AG04450 (cell line): Measurements from ENCODE around the gene CCDC50. TPM values are rescaled to one million over a fixed set of nuclear protein-coding genes. Genes with fewer than 3 reads are reported as not detected.

ENCODE experiments used
- CTCF ChIA-PET: fragments of 300-600, 350-600 bp; formaldehyde crosslinking; extraction: SDS; loops from one replicate; lab custom pipeline; 2022; ENCODE audit warnings: antibody characterized with exemption, inconsistent platforms; lab: Charles Lee
- POLR2A ChIA-PET: fragments of 350-600 bp; formaldehyde crosslinking; extraction: SDS; loops from one replicate; lab custom pipeline; 2021; ENCODE audit warnings: antibody characterized with exemption, inconsistent platforms; lab: Yijun Ruan, JAX
- DNase-seq: peaks from one replicate; pipeline ENCODE4 v3.0.0-alpha.2; 2011; ENCODE audit warnings: low read depth, low spot score
- H3K27ac ChIP-seq: one replicate; pipeline ENCODE4 v1.5.1; 2012; ENCODE audit warnings: low read depth, low read length, control low read depth
- H3K27me3 ChIP-seq: one replicate; pipeline ENCODE4 v1.6.0; 2012; ENCODE audit warnings: low read length; ENCODE audit not compliant: control insufficient read depth, insufficient read depth
- H3K4me3 ChIP-seq: 2 replicates; pipeline ENCODE4 v1.5.1; 2011; ENCODE audit warnings: mild to moderate bottlenecking, low read depth, low read length, control low read depth
- H3K9me3 ChIP-seq: 2 replicates; pipeline ENCODE4 v1.5.1; 2012; ENCODE audit warnings: low read length; ENCODE audit not compliant: control insufficient read depth, insufficient read depth
- CTCF ChIP-seq: IDR thresholded peaks from 2 replicates; pipeline ENCODE4 v1.5.1; 2011; ENCODE audit warnings: low read depth, low read length, control low read depth, inconsistent platforms
- polyA plus RNA-seq: library from polyadenylated mRNA; depleted of rRNA; stranded (reverse); fragments of >200 nt; gene quantifications from 2 replicates; pipeline ENCODE4 v1.2.3, GENCODE V29; 2011

Gene CCDC50
- polyA plus RNA-seq, 1 experiment, result 75.6 TPM

DNA sequence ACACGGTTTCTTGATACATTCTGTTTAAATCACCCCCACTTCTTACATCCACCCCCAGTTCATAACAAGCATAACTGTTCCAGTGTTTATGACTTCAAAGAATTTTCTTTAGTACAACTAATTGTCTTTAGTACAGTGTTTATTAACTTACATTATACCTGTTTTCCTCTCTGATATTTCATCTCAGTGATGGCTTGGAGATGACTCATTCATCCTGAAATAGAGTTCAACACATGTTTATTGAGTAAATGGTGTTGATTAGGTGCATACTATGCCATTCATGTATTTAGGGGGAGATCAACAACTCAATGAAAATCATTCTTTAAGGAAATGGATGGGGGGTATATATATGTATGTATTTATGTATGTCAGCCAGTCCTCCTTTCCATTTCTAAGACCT lies 22.8 kb downstream of the CCDC50 start:
- Histone ChIP-seq H3K4me3 (no peak overlapping the region), H3K27ac (no peak overlapping the region), H3K27me3 (no peaks in the 10 kb centered on the region), H3K9me3 (no peaks in the 10 kb centered on the region)
- ChIA-PET POLR2A (no interaction called here), CTCF (no interaction called here)
- TF ChIP-seq CTCF, result no peak
- DNase-seq, result no peak

GRCh38 chr3:191353022-191353777 lies 24.0 kb downstream of the CCDC50 start:
- CTCF ChIA-PET, result interaction anchor here (0.6 to 0.9 kb wide), 2 partner anchors 14 to 107 kb away, joined by 3 to 5 read pairs; no protein-coding TSS in a partner anchor
- no peak for TF ChIP-seq CTCF
- no peaks in the 10 kb centered on the region for H3K27me3 ChIP-seq
- no peak overlapping the region for H3K27ac ChIP-seq
- POLR2A ChIA-PET, result no interaction called here
- no peak for DNase-seq
- H3K4me3 ChIP-seq, result no peak overlapping the region
- no peaks in the 10 kb centered on the region for H3K9me3 ChIP-seq

DNA sequence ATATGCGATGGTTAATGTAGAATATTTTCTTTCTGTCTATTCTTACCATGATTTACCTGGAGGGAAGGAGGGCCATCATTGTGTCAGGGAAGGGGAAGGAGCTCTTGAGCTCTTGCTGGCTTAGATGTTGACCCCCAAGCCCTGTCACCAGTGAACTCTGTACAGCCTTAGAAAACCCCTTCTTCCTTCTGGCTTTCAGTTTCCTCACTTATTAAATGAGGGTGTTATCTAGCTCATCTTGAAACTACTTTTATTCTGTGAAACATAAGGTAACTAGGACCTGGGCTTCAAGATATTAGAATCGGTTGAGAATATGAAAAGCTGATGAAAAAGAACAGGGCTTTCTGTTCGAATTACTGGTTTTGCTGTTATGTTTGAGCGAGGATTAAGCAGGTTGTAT lies 26.2 kb downstream of the CCDC50 start:
- no peak for TF ChIP-seq CTCF
- Histone ChIP-seq H3K27me3 (no peaks in the 10 kb centered on the region), H3K9me3 (no peaks in the 10 kb centered on the region), H3K4me3 (no peak overlapping the region), H3K27ac (no peak overlapping the region)
- CTCF ChIA-PET, result interaction anchor here (1.0 to 1.3 kb wide), 3 partner anchors 11 to 111 kb away, joined by 3 to 5 read pairs (median 3); no protein-coding TSS in a partner anchor
- POLR2A ChIA-PET, result no interaction called here
- DNase-seq, result no peak

GRCh38 chr3:191356631-191357439 lies 27.6 kb downstream of the CCDC50 start:
- ChIA-PET CTCF (no interaction called here), POLR2A (no interaction called here)
- no peak for TF ChIP-seq CTCF
- no peak for DNase-seq
- Histone ChIP-seq H3K27ac (no peak overlapping the region), H3K27me3 (no peaks in the 10 kb centered on the region), H3K9me3 (no peaks in the 10 kb centered on the region), H3K4me3 (no peak overlapping the region)

GRCh38 chr3:191357909-191358308 lies 28.7 kb downstream of the CCDC50 start:
- ChIA-PET POLR2A (no interaction called here), CTCF (interaction anchor here (1.4 kb wide), 1 partner anchor 25 kb away, joined by 3 read pairs; no protein-coding TSS in a partner anchor)
- H3K27ac ChIP-seq, result no peak overlapping the region

More at GRCh38 chr3:191357909-191358308, 28.7 kb downstream of the CCDC50 start:
- DNase-seq, result no peak
- TF ChIP-seq CTCF, result no peak
- Histone ChIP-seq H3K9me3 (no peaks in the 10 kb centered on the region), H3K27me3 (no peaks in the 10 kb centered on the region), H3K4me3 (no peak overlapping the region)
